CD4-positive, alpha-beta T cell treated with Interleukin-15 for 1 hour (primary cell): ENCODE measurements around the gene ITFG1.
A peak's percentile ranks its signal among the peaks of the same experiment; 100 is the strongest.
"Not testable (repeated sequence)": the region's sequence is repeated elsewhere in the genome, so short reads cannot be mapped to it uniquely, and the experiment has no call there.

ENCODE experiments used
- DNase-seq: peaks from one replicate; pipeline ENCODE4 v3.0.0-alpha.2; 2020

The ITFG1 gene

DNA sequence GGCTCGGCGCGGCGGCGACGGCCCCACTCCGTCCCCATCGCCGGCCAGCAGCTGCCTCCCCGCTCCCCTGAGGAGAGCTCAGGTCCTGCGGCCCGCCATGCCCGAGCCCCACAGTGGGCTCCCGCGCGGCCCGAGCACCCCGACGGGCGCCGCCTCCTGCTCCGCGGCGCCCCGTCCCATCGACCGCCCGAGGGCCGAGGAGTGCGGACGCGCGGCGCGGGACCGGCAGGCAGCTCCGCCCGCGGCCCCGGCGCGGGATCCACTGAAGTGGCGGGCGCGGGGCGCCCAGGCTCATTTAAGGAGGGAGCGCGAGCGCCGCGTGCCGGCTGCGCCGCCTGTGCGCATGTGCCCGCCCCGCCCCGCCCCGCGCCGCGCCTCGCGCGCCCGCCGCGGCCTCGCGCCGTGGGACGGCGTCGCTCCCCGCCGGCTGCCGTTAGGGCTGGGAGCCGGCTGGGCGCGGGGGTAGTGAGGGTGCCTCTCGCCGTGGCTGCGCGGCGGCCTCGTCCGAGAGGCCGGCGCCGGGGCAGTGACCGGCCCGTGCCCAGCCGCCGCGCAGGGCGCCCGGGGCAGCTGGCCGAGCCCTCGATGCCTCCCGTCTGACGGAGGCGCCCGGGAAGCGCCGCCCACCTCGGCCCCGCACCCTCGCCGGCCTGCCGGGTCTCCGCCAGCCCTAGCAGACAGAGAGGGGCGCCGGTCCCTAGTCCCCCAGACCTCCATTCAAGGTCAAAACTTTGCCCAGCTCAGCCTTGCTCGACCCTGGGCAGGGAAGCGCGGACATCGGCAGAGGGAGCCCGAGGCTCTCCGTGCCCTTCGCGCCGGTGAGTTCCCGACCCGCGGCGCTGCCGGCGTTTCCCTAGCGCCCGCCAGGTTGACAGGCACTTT lies 316.9 kb downstream of the ITFG1 start, which contains the start of gene NETO2:
Gene NETO2 (minus strand): TSS at position 269 of the 882 bp plus-strand sequence. CDS start 333 bp downstream, outside the sequence.
- peak; percentile 57 for DNase-seq

DNA sequence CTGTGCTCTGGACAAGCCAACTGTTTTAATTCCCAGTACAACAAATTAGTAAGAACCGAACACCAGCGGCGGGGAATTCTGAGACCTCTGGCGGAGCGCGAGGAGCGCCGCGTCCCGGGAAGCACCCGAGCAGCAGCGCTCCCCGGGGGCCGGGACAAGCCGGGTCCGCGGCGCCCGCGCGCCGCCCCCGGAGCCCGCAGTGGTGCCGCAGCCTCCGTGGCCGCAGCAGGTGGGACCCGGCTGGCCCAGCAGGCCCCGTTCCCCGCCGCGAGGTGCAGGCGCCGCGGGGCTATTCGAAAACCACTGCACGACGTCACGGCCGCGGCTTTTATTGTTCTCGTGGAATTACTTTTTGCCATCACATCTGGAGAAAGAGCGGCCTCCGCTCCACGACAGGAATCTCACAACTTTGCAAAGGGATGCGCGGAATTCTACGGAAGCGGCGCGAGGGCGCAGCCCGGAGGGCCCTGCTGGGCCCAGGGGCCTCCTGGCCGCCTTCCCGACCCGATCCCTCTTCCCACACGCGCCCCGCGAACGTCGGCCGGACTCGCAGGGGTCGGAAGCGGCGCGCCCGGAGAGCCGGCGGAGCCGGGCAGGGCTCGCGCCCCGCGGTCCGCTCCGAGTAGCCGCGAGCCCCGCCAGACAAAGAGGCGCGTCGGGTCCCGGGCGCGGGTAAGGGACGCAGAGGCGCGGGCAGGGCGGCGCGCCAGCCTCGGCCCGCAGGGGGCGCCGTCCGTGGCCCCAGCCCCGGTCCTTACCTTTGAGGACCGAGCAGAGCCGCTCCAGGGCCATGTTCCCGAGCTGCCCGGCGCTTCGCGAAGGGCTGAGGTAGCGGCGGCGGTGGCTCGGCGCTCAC lies 317.8 kb downstream of the ITFG1 start:
- peak; percentile 56 for DNase-seq

DNA sequence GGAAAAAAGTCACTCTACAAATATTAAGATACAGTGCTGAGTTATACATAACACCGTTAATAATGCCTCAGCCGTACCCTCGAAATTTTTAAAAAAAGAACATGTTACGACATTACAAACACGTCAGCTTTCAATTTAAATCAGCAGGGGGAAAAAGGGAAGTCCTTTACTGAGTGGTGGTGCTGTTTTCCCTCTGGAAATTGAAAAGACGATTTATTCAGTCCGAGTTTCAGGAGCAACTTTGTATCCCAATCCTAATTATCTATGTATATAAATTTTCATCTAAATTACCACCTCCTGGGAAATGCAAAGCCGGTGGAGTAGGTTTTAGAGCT lies 318.4 kb downstream of the ITFG1 start:
- no peak for DNase-seq

GRCh38 chr16:47141773-47142485 lies 318.9 kb downstream of the ITFG1 start:
- DNase-seq: peak; percentile 83

GRCh38 chr16:47140686-47141085 lies 320.2 kb downstream of the ITFG1 start:
- no peak for DNase-seq

- no peak for DNase-seq
Observed at GRCh38 chr16:47139561-47140185, 321.2 kb downstream of the ITFG1 start.

DNA sequence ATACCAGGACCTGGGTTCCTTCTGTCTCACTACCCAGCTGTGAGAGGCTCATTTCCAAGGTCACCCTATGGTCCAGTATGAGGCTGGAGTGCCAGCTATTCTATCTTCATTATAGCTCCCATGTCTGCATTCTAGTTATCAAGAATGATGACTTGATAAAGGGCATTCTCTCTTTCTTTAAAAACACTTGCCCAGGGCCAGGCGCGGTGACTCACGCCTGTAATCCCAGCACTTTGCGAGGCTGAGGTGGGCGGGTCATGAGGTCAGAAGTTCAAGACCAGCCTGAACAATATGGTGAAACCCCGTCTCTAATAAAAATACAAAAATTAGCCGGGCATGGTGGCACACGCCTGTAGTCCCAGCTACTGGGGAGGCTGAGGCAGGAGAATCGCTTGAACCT lies 322.9 kb downstream of the ITFG1 start:
- not testable (repeated sequence) for DNase-seq

- DNase-seq: no peak
Observed at GRCh38 chr16:47136099-47136842, 324.6 kb downstream of the ITFG1 start.

- no peak for DNase-seq
Observed at GRCh38 chr16:47134550-47134949, 326.3 kb downstream of the ITFG1 start.

GRCh38 chr16:47132308-47132707 lies 328.6 kb downstream of the ITFG1 start:
- DNase-seq: no peak

- no peak for DNase-seq
Observed at GRCh38 chr16:47129755-47130435, 331.0 kb downstream of the ITFG1 start.

- DNase-seq: no peak
Observed at GRCh38 chr16:47127541-47127940, 333.3 kb downstream of the ITFG1 start.

GRCh38 chr16:47125757-47126156 lies 335.1 kb downstream of the ITFG1 start:
- no peak for DNase-seq

- DNase-seq: no peak
Observed at GRCh38 chr16:47113130-47113529, 347.7 kb downstream of the ITFG1 start.

DNA sequence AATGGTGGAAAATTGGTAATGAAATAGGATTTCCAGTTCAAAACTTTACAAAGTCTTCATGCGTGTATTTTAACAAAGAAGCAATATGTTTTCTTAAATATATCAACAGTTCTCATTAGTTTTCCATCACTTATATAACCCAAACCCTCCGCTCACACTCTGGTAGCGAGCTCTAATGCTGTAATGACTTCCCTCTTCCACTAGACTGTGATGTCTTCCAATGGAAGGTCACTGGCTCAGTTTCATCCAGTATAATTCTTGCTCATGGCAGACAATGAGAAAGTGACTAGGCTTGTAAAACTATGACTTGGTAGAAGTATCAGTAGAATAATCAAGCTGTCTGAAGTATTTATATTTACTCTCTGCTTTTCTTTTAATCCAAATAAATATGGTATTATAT lies 349.9 kb downstream of the ITFG1 start:
- DNase-seq: no peak

DNA sequence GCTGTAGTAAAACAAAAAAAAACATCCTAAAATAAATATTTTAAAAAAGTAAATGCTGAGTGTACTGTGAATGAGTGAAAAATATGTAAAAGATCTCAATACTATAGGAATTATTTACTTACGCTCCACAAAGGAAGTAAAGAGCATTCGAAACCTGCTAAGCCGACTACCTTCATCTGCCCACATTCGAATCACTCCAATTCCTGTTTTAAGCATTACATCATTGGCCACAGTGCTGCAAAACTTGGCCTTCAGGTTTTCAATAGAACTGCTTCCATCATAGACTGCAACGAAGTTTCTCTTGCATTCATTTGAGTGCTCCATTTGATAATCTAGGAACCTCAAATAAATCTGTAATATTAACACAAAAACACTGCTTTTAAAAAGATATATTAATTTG lies 351.5 kb downstream of the ITFG1 start:
- DNase-seq: no peak
